NCI-H2196 treated with DMSO at 0.1 percent for 48 hours (cell line): ENCODE data around the gene GDPD4.
"Not testable (repeated sequence)": the region's sequence is repeated elsewhere in the genome, so short reads cannot be mapped to it uniquely, and the experiment has no call there.

Source experiments
- DNase-seq: peaks from one replicate; lab custom pipeline; 2025; ENCODE audit not compliant: unreplicated experiment; lab: John Stamatoyannopoulos, UW

GDPD4 gene

GRCh38 chr11:77300028-77300427 is 1.5 kb downstream of the GDPD4 start:
- DNase-seq: not testable (repeated sequence)

GRCh38 chr11:77299528-77299993 is 1.9 kb downstream of the GDPD4 start:
- DNase-seq: no peak

GRCh38 chr11:77294040-77294439 is 7.4 kb downstream of the GDPD4 start:
- DNase-seq: no peak

GRCh38 chr11:77289737-77290136 is 11.7 kb downstream of the GDPD4 start:
- no peak for DNase-seq

- no peak for DNase-seq
These were observed 13.7 kb downstream of the GDPD4 start for GRCh38 chr11:77287615-77288273.

GRCh38 chr11:77287136-77287535 is 14.3 kb downstream of the GDPD4 start:
- no peak for DNase-seq

- no peak for DNase-seq
These were observed 16.7 kb downstream of the GDPD4 start for GRCh38 chr11:77284476-77285468.

- no peak for DNase-seq
These were observed 18.4 kb downstream of the GDPD4 start for GRCh38 chr11:77283101-77283500.

- no peak for DNase-seq
These were observed 22.6 kb downstream of the GDPD4 start for GRCh38 chr11:77278595-77279506.

- no peak for DNase-seq
These were observed 25.2 kb downstream of the GDPD4 start for GRCh38 chr11:77276271-77276670.

- no peak for DNase-seq
These were observed 30.6 kb downstream of the GDPD4 start for GRCh38 chr11:77270921-77271320.

- DNase-seq: no peak
These were observed 31.9 kb downstream of the GDPD4 start for GRCh38 chr11:77269484-77270123.

- DNase-seq: no peak
These were observed 33.5 kb downstream of the GDPD4 start for GRCh38 chr11:77267962-77268361.

- no peak for DNase-seq
These were observed 34.7 kb downstream of the GDPD4 start for GRCh38 chr11:77266766-77267165.

GRCh38 chr11:77262803-77263202 is 38.7 kb downstream of the GDPD4 start:
- DNase-seq: no peak

GRCh38 chr11:77259641-77260040 is 41.8 kb downstream of the GDPD4 start:
- no peak for DNase-seq

GRCh38 chr11:77253690-77254089 is 47.8 kb downstream of the GDPD4 start:
- DNase-seq: no peak

GRCh38 chr11:77252555-77253270 is 48.8 kb downstream of the GDPD4 start:
- DNase-seq: no peak

GRCh38 chr11:77250881-77251640 is 50.4 kb downstream of the GDPD4 start:
- no peak for DNase-seq
